Measurements from ENCODE around the gene RPL39L. TPM values are rescaled to one million over a fixed set of nuclear protein-coding genes. Genes with fewer than 3 reads are reported as not detected.
"Not testable (repeated sequence)": the region's sequence is repeated elsewhere in the genome, so short reads cannot be mapped to it uniquely, and the experiment has no call there.

RPL39L gene
- total and polyA plus RNA-seq, 9 donors = 0.99 to 8.5 (median 4.0) TPM

- no peak overlapping the region for H3K27ac ChIP-seq
- no peaks in the 10 kb centered on the region for H3K36me3 ChIP-seq
- no peak overlapping the region for H3K4me3 ChIP-seq
- TF ChIP-seq CTCF (IDR thresholded peaks at IDR 0.05) = no peak
- WGBS, 3 donors = 90 to 93% (median 92%) methylated on average over 2 of the region's 2 CpGs
- H3K9me3 ChIP-seq = no peaks in the 10 kb centered on the region
- DNase-seq = no peak
- H3K27me3 ChIP-seq = no peaks in the 10 kb centered on the region
- intact Hi-C loops (cut with DNase I) = no loop called here
- H3K4me1 ChIP-seq (ENCODE audit: insufficient read depth) = no peaks in the 10 kb centered on the region
These were observed 33.6 kb upstream of the RPL39L start for GRCh38 chr3:187172929-187173328.

DNA sequence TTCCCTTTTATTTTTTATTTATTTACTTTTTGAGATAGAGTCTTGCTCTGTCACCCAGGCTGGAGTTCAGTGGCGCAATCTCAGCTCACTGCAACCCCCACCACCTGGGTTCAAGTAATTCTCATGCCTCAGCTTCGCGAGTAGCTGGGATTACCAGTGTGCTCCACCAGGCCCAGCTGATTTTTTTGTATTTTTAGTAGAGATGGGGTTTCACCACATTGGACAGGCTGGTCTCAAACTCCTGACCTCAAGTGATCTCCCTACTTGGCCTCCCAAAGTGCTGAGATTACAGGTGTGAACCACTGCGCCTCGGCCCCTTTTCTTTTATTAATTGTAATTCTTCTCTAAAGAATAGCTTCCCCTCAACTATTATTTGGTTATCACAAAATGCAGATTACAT, 31.6 kb upstream of the RPL39L start:
- H3K4me3 ChIP-seq; H3K4me1 ChIP-seq (ENCODE audit: insufficient read depth); DNase-seq; intact Hi-C loops (cut with DNase I); H3K36me3 ChIP-seq; H3K9me3 ChIP-seq; H3K27ac ChIP-seq; H3K27me3 ChIP-seq: not testable (repeated sequence)
- WGBS, 3 donors = 94 to 98% (median 96%) methylated on average over 5 of the region's 5 CpGs

- whole genome bisulfite sequencing, 3 donors = 79 to 83% (median 82%) methylated on average over 2 of the region's 2 CpGs
- DNase-seq = no peak
- intact Hi-C loops (cut with DNase I) = loop anchor here in 2 of 4 donors (10.0 kb wide), 2 partner anchors 315 to 555 kb away; partner anchors contain the start of gene AHSG (in 2 of the 2)
These were observed 30.1 kb upstream of the RPL39L start for GRCh38 chr3:187169231-187169960.

DNA sequence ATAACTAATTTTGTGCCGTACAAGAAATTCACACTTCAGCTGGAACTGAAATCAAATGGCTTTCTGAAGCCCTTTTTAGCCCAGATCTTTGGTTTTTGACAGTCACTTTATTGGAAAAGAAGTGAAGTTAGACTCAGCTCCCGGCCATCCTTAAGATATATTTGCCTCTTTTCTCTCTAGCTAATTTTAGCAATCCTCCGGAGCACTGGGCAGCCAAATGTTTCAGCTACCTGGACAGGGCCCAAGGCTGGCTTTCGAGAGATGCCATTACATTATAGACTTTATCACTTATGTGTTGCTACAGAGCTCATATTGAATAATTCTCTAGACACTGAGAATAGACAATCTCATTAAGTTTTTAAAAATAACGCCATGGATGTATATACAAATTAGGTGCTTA, 28.5 kb upstream of the RPL39L start:
- WGBS, 3 donors = 35 to 38% (median 36%) methylated on average over 5 of the region's 5 CpGs
- Histone ChIP-seq H3K27ac (no peak overlapping the region), H3K4me3 (no peak overlapping the region), H3K36me3 (no peaks in the 10 kb centered on the region), H3K27me3 (no peaks in the 10 kb centered on the region), H3K4me1 (ENCODE audit: insufficient read depth) (peaks cover 1% of the 10 kb centered on the region), H3K9me3 (no peaks in the 10 kb centered on the region)
- DNase-seq = no peak
- intact Hi-C loops (cut with DNase I) = loop anchor here in 2 of 4 donors (10.0 kb wide), 2 partner anchors 313 to 553 kb away; partner anchors contain the start of gene AHSG (in 2 of the 2)
- no peak for TF ChIP-seq POLR2A (IDR thresholded peaks at IDR 0.05)
- TF ChIP-seq EP300 (IDR thresholded peaks at IDR 0.05) = no peak
- no peak for TF ChIP-seq CTCF (IDR thresholded peaks at IDR 0.05)

More at GRCh38 chr3:187169231-187169960, 30.1 kb upstream of the RPL39L start:
- H3K4me1 ChIP-seq (ENCODE audit: insufficient read depth) = peaks cover 1% of the 10 kb centered on the region
- no peak for TF ChIP-seq EP300 (IDR thresholded peaks at IDR 0.05)
- no peak for TF ChIP-seq POLR2A (IDR thresholded peaks at IDR 0.05)
- no peak for TF ChIP-seq CTCF (IDR thresholded peaks at IDR 0.05)
- no peaks in the 10 kb centered on the region for H3K9me3 ChIP-seq
- no peaks in the 10 kb centered on the region for H3K27me3 ChIP-seq
- no peak overlapping the region for H3K4me3 ChIP-seq
- H3K27ac ChIP-seq = no peak overlapping the region
- H3K36me3 ChIP-seq = no peaks in the 10 kb centered on the region

DNA sequence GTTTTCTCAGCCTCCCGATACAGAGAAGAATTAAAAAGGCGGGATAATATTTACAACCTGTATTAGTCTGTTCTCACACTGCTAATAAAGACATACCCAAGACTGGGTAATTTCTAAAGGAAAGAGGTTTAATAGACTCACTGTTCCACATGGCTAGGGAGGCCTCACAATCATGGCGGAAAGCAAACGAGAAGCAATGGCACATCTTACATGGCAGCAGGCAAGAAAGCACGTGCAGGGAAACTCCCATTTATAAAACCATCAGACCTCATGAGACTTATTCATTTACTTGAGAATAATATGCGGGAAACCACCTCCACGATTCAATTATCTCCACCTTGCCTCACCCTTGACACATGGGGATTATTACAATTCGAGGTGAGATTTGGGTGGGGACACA, 27.5 kb upstream of the RPL39L start:
- TF ChIP-seq POLR2A (IDR thresholded peaks at IDR 0.05) = no peak
- no peak for TF ChIP-seq EP300 (IDR thresholded peaks at IDR 0.05)
- TF ChIP-seq CTCF (IDR thresholded peaks at IDR 0.05) = no peak
- H3K27ac ChIP-seq = no peak overlapping the region
- 91 to 94% (median 92%) methylated on average over 8 of the region's 8 CpGs for WGBS, 3 donors
- no peaks in the 10 kb centered on the region for H3K27me3 ChIP-seq
- no peaks in the 10 kb centered on the region for H3K36me3 ChIP-seq
- DNase-seq = no peak
- no peak overlapping the region for H3K4me3 ChIP-seq
- H3K9me3 ChIP-seq = no peaks in the 10 kb centered on the region
- H3K4me1 ChIP-seq (ENCODE audit: insufficient read depth) = peaks cover 1% of the 10 kb centered on the region
- intact Hi-C loops (cut with DNase I) = loop anchor here in 2 of 4 donors (10.0 kb wide), 2 partner anchors 312 to 552 kb away; partner anchors contain the start of gene AHSG (in 2 of the 2)
